MCF 10A (cell line): Measurements from ENCODE around the gene KIRREL3. TPM values are rescaled to one million over a fixed set of nuclear protein-coding genes. Genes with fewer than 3 reads are reported as not detected.

ENCODE experiments used
- BruUV-seq: library from RNA; stranded (reverse); fragments of 400-500 nt; replicated peaks from 2 replicates; lab custom pipeline; 2021; lab: Mats Ljungman, UMichigan
- CTCF ChIA-PET: fragments of 300-600 bp; sonication (Branson Sonifier 250); formaldehyde crosslinking; extraction: SDS; loops from one replicate; lab custom pipeline; 2021; ENCODE audit warnings: antibody characterized with exemption, inconsistent platforms; lab: Yijun Ruan, JAX
- POLR2A ChIA-PET: fragments of 300-600, 350-650 bp; sonication (Branson Sonifier 250); formaldehyde crosslinking; extraction: SDS; loops from one replicate; lab custom pipeline; 2020; ENCODE audit warnings: antibody characterized with exemption, inconsistent platforms; lab: Yijun Ruan, JAX
- DNase-seq: peaks from one replicate; pipeline ENCODE4 v3.0.0-alpha.2; 2018; ENCODE audit not compliant: unreplicated experiment
- H3K27ac Mint-ChIP-seq: one replicate; pipeline ENCODE4 v1.8.0; 2022; ENCODE audit warnings: mild to moderate bottlenecking, low read depth, mixed read lengths; ENCODE audit not compliant: unreplicated experiment
- H3K27me3 Mint-ChIP-seq: one replicate; pipeline ENCODE4 v1.8.0; 2022; ENCODE audit warnings: mixed read lengths; ENCODE audit not compliant: insufficient read depth, unreplicated experiment
- H3K36me3 Mint-ChIP-seq: one replicate; pipeline ENCODE4 v1.8.0; 2022; ENCODE audit warnings: mild to moderate bottlenecking, moderate library complexity, mixed read lengths; ENCODE audit not compliant: insufficient read depth, unreplicated experiment
- H3K4me1 Mint-ChIP-seq: one replicate; pipeline ENCODE4 v1.8.0; 2022; ENCODE audit warnings: mixed read lengths; ENCODE audit not compliant: insufficient read depth, unreplicated experiment
- H3K4me3 Mint-ChIP-seq: one replicate; pipeline ENCODE4 v1.8.0; 2022; ENCODE audit warnings: mild to moderate bottlenecking, moderate library complexity, mixed read lengths; ENCODE audit not compliant: unreplicated experiment
- H3K9me3 Mint-ChIP-seq: one replicate; pipeline ENCODE4 v1.8.0; 2022; ENCODE audit warnings: mixed read lengths; ENCODE audit not compliant: unreplicated experiment
- CTCF ChIP-seq: fragments of 200-600 bp; IDR thresholded peaks from one replicate; pipeline ENCODE4 v1.8.0; 2022; ENCODE audit warnings: antibody characterized with exemption, mild to moderate bottlenecking; ENCODE audit not compliant: unreplicated experiment
- intact Hi-C: fragments of 100-400 bp; cut with micrococcal nuclease; formaldehyde crosslinking; loops from 2 replicates; pipeline ENCODE4 v1.14.1; 2022
- total RNA-seq: library from RNA; stranded (reverse); gene quantifications from 2 replicates; pipeline ENCODE4 v1.2.3, GENCODE V29; 2022

Gene KIRREL3
- total RNA-seq, 1 experiment from 2014 or later: not detected

DNA sequence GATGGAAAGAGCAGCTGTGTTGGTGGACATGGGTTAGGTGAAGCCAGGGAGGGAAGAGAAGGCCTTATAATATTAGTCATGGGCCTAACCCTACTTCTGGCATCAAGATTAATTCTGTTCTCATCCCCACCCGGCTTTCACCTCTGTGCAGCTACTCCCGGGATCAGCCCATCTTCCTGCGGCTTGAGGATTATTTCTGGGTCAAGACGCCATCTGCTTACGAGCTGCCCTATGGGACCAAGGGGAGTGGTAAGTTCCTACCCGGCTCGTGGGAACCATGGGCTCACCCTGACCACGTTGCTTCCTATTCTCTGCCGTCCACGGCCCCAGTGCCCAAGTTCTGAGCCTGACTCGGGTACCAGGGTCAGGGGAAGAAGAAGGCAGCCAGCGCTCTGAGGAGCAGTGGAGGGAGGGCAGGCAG, 593.5 kb downstream of the KIRREL3 start:
- DNase-seq: no peak
- H3K4me1 Mint-ChIP-seq: peaks cover 28% of the 10 kb centered on the region
- no peak overlapping the region for H3K4me3 Mint-ChIP-seq
- peaks cover 15% of the 10 kb centered on the region for H3K36me3 Mint-ChIP-seq
- no peaks in the 10 kb centered on the region for H3K27me3 Mint-ChIP-seq
- TF ChIP-seq CTCF: no peak
- ChIA-PET CTCF (interaction anchor here (0.7 to 2.6 kb wide), 3 partner anchors 20 to 74 kb away, joined by 3 to 7 read pairs (median 3); no protein-coding TSS in a partner anchor), POLR2A (no interaction called here)
- H3K9me3 Mint-ChIP-seq: no peaks in the 10 kb centered on the region
- no TSS peak for BruUV-seq
- intact Hi-C loops: no loop called here
- H3K27ac Mint-ChIP-seq: no peak overlapping the region

- no peaks in the 10 kb centered on the region for H3K27me3 Mint-ChIP-seq
- BruUV-seq: no TSS peak
- no peak for TF ChIP-seq CTCF
- peaks cover 33% of the 10 kb centered on the region for H3K4me1 Mint-ChIP-seq
- H3K36me3 Mint-ChIP-seq: peaks cover 15% of the 10 kb centered on the region
- no peak overlapping the region for H3K4me3 Mint-ChIP-seq
- H3K27ac Mint-ChIP-seq: no peak overlapping the region
- ChIA-PET CTCF (interaction anchor here (0.7 to 2.6 kb wide), 6 partner anchors 12 to 96 kb away, joined by 3 to 12 read pairs (median 6); no protein-coding TSS in a partner anchor), POLR2A (interaction anchor here (0.5 to 1.6 kb wide), 3 partner anchors 12 to 102 kb away, joined by 3 to 5 read pairs (median 3); partner anchors contain the start of gene DCPS)
- no peak for DNase-seq
- H3K9me3 Mint-ChIP-seq: no peaks in the 10 kb centered on the region
- intact Hi-C loops: no loop called here
Observed at GRCh38 chr11:126406368-126406767, 594.2 kb downstream of the KIRREL3 start.

DNA sequence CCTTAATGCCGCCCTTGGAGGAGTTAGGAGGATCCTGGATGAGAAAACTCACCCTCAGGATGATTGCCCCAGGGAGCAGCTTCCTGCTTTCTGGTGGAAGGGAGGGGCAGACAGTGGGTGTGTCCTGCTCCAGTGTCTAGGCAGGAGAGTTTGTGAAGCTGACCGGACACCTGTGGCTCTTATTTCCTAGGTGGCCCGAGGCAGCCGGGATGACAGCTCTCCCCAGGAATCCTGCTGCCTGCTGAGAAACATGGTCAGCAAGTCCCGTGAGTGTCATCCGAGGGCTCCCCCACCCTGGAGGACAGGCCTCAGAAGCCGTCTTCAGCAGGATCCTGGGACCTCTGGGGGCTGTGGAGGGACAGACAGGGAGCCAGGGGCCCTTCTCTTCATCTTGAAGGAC, 594.7 kb downstream of the KIRREL3 start:
- H3K4me1 Mint-ChIP-seq: peaks cover 33% of the 10 kb centered on the region
- no TSS peak for BruUV-seq
- no peaks in the 10 kb centered on the region for H3K27me3 Mint-ChIP-seq
- TF ChIP-seq CTCF: no peak
- no peaks in the 10 kb centered on the region for H3K9me3 Mint-ChIP-seq
- ChIA-PET POLR2A (interaction anchor here (0.5 to 1.6 kb wide), 3 partner anchors 12 to 102 kb away, joined by 3 to 5 read pairs (median 3); partner anchors contain the start of gene DCPS), CTCF (interaction anchor here (0.6 to 2.6 kb wide), 5 partner anchors 12 to 1858 kb away, joined by 3 to 12 read pairs (median 7); no protein-coding TSS in a partner anchor)
- peak; percentile 47 for DNase-seq
- no peak overlapping the region for H3K27ac Mint-ChIP-seq
- intact Hi-C loops: no loop called here
- peaks cover 14% of the 10 kb centered on the region for H3K36me3 Mint-ChIP-seq
- H3K4me3 Mint-ChIP-seq: no peak overlapping the region

- H3K36me3 Mint-ChIP-seq: peaks cover 9% of the 10 kb centered on the region
- CTCF ChIA-PET: interaction anchor here (0.6 to 2.6 kb wide), 8 partner anchors 11 to 1858 kb away, joined by 3 to 12 read pairs (median 6); no protein-coding TSS in a partner anchor
- peaks cover 33% of the 10 kb centered on the region for H3K4me1 Mint-ChIP-seq
- intact Hi-C loops: no loop called here
- no peak overlapping the region for H3K4me3 Mint-ChIP-seq
- BruUV-seq: no TSS peak
- H3K27ac Mint-ChIP-seq: no peak overlapping the region
- TF ChIP-seq CTCF: no peak
- DNase-seq: no peak
- POLR2A ChIA-PET: interaction anchor here (0.6 to 1.6 kb wide), 4 partner anchors 13 to 507 kb away, joined by 3 to 5 read pairs (median 3); no protein-coding TSS in a partner anchor
- H3K9me3 Mint-ChIP-seq: no peaks in the 10 kb centered on the region
- H3K27me3 Mint-ChIP-seq: no peaks in the 10 kb centered on the region
Observed at GRCh38 chr11:126405374-126405773, 595.2 kb downstream of the KIRREL3 start.
